Colonic mucosa (tissue), 4 donors: ENCODE measurements around the gene ATP7B. TPM values are rescaled to one million over a fixed set of nuclear protein-coding genes. Genes with fewer than 3 reads are reported as not detected.
"Not testable (repeated sequence)": the region's sequence is repeated elsewhere in the genome, so short reads cannot be mapped to it uniquely, and the experiment has no call there.

Experiments used
- DNase-seq: peaks from one replicate; pipeline ENCODE4 v3.0.0-alpha.2; 2020
- H3K27ac ChIP-seq: fragments of 200-600 bp; one replicate; pipeline ENCODE4 v1.8.0; 2021
- H3K27me3 ChIP-seq: fragments of 200-600 bp; one replicate; pipeline ENCODE4 v1.8.0; 2021
- H3K36me3 ChIP-seq: fragments of 200-600 bp; one replicate; pipeline ENCODE4 v1.8.0; 2021
- H3K4me1 ChIP-seq: fragments of 200-600 bp; one replicate; pipeline ENCODE4 v1.8.0; 2021; ENCODE audit warnings: mild to moderate bottlenecking
- H3K4me3 ChIP-seq: fragments of 200-600 bp; one replicate; pipeline ENCODE4 v1.8.0; 2021
- H3K9ac ChIP-seq, 2 donors: one replicate each; pipeline ENCODE4 v1.7.0; 2013; ENCODE audit warnings: control low read depth in 2 of 2, low read depth in 2 of 2, low read length in 2 of 2
- H3K9me3 ChIP-seq: fragments of 200-600 bp; one replicate; pipeline ENCODE4 v1.8.0; 2021
- intact Hi-C: fragments of 100-400 bp; cut with DNase I; formaldehyde crosslinking; loops from one replicate; pipeline ENCODE4 v1.14.1; 2022
- total RNA-seq, 2 donors: library from RNA; stranded (reverse); fragmentation: NEBNext Ultra II Directional in 1 of 2; extraction: Animal tissue kit (Norgen Biotek cat#: 25700) in 1 of 2; gene quantifications; one replicate each; pipeline ENCODE4 v1.2.1, GENCODE V29; 2021
- TF ChIP-seq, protein P1 (sequence below): fragments of 200-600 bp; IDR thresholded peaks from one replicate; pipeline ENCODE4 v1.8.0; 2022; ENCODE audit warnings: antibody characterized with exemption, mild to moderate bottlenecking
- donor health status: healthy.
- donor health status: DM: no; HTN: no; CAD: no.
- donor health status: DM: no; HTN: no; CAD: no.

Gene ATP7B
- total RNA-seq, 2 donors from 2014 or later = 14.0 to 18.8 TPM

GRCh38 chr13:52043675-52044074, 32.4 kb upstream of the ATP7B start:
- no peaks in the 10 kb centered on the region for H3K9me3 ChIP-seq
- H3K36me3 ChIP-seq = no peaks in the 10 kb centered on the region
- no peaks in the 10 kb centered on the region for H3K27me3 ChIP-seq
- intact Hi-C loops = no loop called here
- H3K4me3 ChIP-seq = no peak overlapping the region
- no peak overlapping the region for H3K9ac ChIP-seq
- TF ChIP-seq, protein P1, sequence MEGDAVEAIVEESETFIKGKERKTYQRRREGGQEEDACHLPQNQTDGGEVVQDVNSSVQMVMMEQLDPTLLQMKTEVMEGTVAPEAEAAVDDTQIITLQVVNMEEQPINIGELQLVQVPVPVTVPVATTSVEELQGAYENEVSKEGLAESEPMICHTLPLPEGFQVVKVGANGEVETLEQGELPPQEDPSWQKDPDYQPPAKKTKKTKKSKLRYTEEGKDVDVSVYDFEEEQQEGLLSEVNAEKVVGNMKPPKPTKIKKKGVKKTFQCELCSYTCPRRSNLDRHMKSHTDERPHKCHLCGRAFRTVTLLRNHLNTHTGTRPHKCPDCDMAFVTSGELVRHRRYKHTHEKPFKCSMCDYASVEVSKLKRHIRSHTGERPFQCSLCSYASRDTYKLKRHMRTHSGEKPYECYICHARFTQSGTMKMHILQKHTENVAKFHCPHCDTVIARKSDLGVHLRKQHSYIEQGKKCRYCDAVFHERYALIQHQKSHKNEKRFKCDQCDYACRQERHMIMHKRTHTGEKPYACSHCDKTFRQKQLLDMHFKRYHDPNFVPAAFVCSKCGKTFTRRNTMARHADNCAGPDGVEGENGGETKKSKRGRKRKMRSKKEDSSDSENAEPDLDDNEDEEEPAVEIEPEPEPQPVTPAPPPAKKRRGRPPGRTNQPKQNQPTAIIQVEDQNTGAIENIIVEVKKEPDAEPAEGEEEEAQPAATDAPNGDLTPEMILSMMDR = no peak
- no peaks in the 10 kb centered on the region for H3K4me1 ChIP-seq
- no peak for DNase-seq
- no peak overlapping the region for H3K27ac ChIP-seq

- H3K4me1 ChIP-seq = no peaks in the 10 kb centered on the region
- no peak for DNase-seq
- intact Hi-C loops = no loop called here
Observed at GRCh38 chr13:52036037-52036436, 24.8 kb upstream of the ATP7B start.

DNA sequence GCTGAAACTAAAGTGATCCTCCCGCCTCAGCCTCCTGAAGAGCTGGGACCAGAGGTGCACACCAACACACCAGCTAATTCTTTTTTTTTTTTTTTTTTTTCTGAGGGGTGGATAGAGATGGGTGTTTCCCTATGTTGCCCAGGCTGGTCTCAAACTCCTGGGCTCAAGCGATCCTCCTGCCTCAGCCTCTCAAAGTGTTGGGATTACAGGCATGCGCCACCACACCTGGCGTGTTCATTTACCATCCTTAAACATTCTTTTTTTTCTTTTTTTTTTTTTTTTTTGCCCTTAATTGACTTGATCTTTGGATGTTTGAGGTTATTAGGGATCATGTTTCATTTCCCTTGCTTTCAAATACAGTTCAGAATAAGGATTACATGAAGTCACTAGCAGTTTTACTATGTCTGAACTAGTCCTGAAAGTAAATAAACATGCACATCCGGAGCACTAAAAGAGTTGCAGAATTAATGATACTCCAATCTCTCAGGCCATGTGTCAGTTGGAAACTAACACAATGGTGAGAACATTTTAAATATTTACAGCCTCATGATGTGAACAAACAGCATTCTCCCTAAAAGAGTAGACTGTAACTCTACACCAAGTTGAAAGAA, 23.5 kb upstream of the ATP7B start:
- TF ChIP-seq, protein P1 = no peak
- Histone ChIP-seq H3K4me3 (no peak overlapping the region), H3K36me3 (no peaks in the 10 kb centered on the region), H3K9me3 (no peaks in the 10 kb centered on the region), H3K9ac (no peak overlapping the region), H3K27ac (no peak overlapping the region), H3K27me3 (no peaks in the 10 kb centered on the region), H3K4me1 (no peaks in the 10 kb centered on the region)
- intact Hi-C loops = no loop called here
- DNase-seq = no peak

More at GRCh38 chr13:52036037-52036436, 24.8 kb upstream of the ATP7B start:
- no peak overlapping the region for H3K4me3 ChIP-seq
- TF ChIP-seq, protein P1 = no peak
- H3K27ac ChIP-seq = no peak overlapping the region
- no peaks in the 10 kb centered on the region for H3K36me3 ChIP-seq
- no peaks in the 10 kb centered on the region for H3K27me3 ChIP-seq
- no peak overlapping the region for H3K9ac ChIP-seq
- no peaks in the 10 kb centered on the region for H3K9me3 ChIP-seq

GRCh38 chr13:52033039-52033438, 21.8 kb upstream of the ATP7B start:
- no peaks in the 10 kb centered on the region for H3K4me1 ChIP-seq
- H3K36me3 ChIP-seq = no peaks in the 10 kb centered on the region
- TF ChIP-seq, protein P1 = no peak
- no peak overlapping the region for H3K27ac ChIP-seq
- no peaks in the 10 kb centered on the region for H3K9me3 ChIP-seq
- no peaks in the 10 kb centered on the region for H3K27me3 ChIP-seq
- intact Hi-C loops = no loop called here
- H3K4me3 ChIP-seq = no peak overlapping the region
- DNase-seq = no peak
- no peak overlapping the region for H3K9ac ChIP-seq

GRCh38 chr13:52030401-52030800, 19.2 kb upstream of the ATP7B start:
- H3K4me1 ChIP-seq, H3K4me3 ChIP-seq, H3K36me3 ChIP-seq, H3K27ac ChIP-seq, H3K9me3 ChIP-seq, intact Hi-C loops, H3K27me3 ChIP-seq, H3K9ac ChIP-seq, DNase-seq: not testable (repeated sequence)

- no peaks in the 10 kb centered on the region for H3K4me1 ChIP-seq
- no peak overlapping the region for H3K27ac ChIP-seq
- intact Hi-C loops = no loop called here
- DNase-seq = peak; percentile 31
- peaks cover 6% of the 10 kb centered on the region for H3K36me3 ChIP-seq
- no peaks in the 10 kb centered on the region for H3K9me3 ChIP-seq
- no peak overlapping the region for H3K9ac ChIP-seq
- TF ChIP-seq, protein P1 = no peak
- no peaks in the 10 kb centered on the region for H3K27me3 ChIP-seq
- no peak overlapping the region for H3K4me3 ChIP-seq
Observed at GRCh38 chr13:52029569-52029968, 18.3 kb upstream of the ATP7B start.
